ENCODE measurements around the gene XPO5.

XPO5 gene

DNA sequence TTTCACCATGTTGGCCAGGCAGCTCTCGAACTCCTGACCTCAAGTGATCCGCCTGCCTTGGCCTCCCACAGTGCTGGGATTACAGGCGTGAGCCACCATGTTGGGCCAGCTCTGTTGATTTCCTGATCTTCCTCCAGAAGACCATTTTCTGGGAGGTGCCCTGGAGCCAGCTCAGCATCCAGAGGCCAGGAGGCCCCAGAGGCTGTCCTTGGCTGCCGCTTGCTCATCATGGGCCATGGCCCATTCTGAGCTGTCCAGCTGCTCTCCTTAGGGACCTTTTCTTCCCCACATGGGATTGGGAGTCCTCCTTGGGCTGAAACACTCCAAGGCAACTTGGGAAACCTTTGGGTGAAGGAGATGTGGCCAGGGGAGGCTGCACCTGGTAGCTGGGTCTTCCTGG is 81.1 kb downstream of the XPO5 start:
- H3K9ac ChIP-seq (ENCODE audit: low read depth, low read length): no peak overlapping the region

GRCh38 chr6:43494321-43494720 is 81.5 kb downstream of the XPO5 start:
- peaks cover 13% of the 10 kb centered on the region for H3K79me2 ChIP-seq (ENCODE audit: insufficient read depth, low read length)
- ATAC-seq (ENCODE audit: insufficient read depth, low read depth) (no peak), DNase-seq (no peak)
- H4K20me1 ChIP-seq (ENCODE audit: insufficient read depth, low read length): peaks cover 29% of the 10 kb centered on the region
- no peaks in the 10 kb centered on the region for H3K4me1 ChIP-seq (ENCODE audit: insufficient read depth, low read length)
- TF ChIP-seq, protein P1, sequence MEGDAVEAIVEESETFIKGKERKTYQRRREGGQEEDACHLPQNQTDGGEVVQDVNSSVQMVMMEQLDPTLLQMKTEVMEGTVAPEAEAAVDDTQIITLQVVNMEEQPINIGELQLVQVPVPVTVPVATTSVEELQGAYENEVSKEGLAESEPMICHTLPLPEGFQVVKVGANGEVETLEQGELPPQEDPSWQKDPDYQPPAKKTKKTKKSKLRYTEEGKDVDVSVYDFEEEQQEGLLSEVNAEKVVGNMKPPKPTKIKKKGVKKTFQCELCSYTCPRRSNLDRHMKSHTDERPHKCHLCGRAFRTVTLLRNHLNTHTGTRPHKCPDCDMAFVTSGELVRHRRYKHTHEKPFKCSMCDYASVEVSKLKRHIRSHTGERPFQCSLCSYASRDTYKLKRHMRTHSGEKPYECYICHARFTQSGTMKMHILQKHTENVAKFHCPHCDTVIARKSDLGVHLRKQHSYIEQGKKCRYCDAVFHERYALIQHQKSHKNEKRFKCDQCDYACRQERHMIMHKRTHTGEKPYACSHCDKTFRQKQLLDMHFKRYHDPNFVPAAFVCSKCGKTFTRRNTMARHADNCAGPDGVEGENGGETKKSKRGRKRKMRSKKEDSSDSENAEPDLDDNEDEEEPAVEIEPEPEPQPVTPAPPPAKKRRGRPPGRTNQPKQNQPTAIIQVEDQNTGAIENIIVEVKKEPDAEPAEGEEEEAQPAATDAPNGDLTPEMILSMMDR (IDR thresholded peaks at IDR 0.05; ENCODE audit: borderline replicate concordance, extremely low read depth, low read length, poor library complexity, severe bottlenecking): no peak
- no peak for TF ChIP-seq EZH2 (IDR thresholded peaks at IDR 0.05; ENCODE audit: borderline replicate concordance, low read depth, low read length, severe bottlenecking)
- H3K27me3 ChIP-seq (ENCODE audit: insufficient read depth, low read length, poor library complexity): no peaks in the 10 kb centered on the region
- H3K4me2 ChIP-seq (ENCODE audit: insufficient read depth, low read length): no peak overlapping the region
- H3K36me3 ChIP-seq (ENCODE audit: insufficient read depth, low read length): peaks cover 31% of the 10 kb centered on the region
- no peaks in the 10 kb centered on the region for H3K9me3 ChIP-seq (ENCODE audit: insufficient read depth, low read length, severe bottlenecking)
- no peak overlapping the region for H3K27ac ChIP-seq (ENCODE audit: low read length)
- no peak overlapping the region for H3K4me3 ChIP-seq (ENCODE audit: low read depth in 1 of 2, low read length in 2 of 2)
- no peak overlapping the region for H2AFZ ChIP-seq (ENCODE audit: low read depth, low read length)
- H3K9ac ChIP-seq (ENCODE audit: low read depth, low read length): no peak overlapping the region

More for the DNA sequence above, 81.1 kb downstream of the XPO5 start:
- Histone ChIP-seq H3K9me3 (ENCODE audit: insufficient read depth, low read length, severe bottlenecking) (no peaks in the 10 kb centered on the region), H4K20me1 (ENCODE audit: insufficient read depth, low read length) (peaks cover 29% of the 10 kb centered on the region), H2AFZ (ENCODE audit: low read depth, low read length) (no peak overlapping the region), H3K27me3 (ENCODE audit: insufficient read depth, low read length, poor library complexity) (no peaks in the 10 kb centered on the region), H3K4me2 (ENCODE audit: insufficient read depth, low read length) (no peak overlapping the region), H3K36me3 (ENCODE audit: insufficient read depth, low read length) (peaks cover 31% of the 10 kb centered on the region), H3K4me3 (ENCODE audit: low read depth in 1 of 2, low read length in 2 of 2) (no peak overlapping the region), H3K4me1 (ENCODE audit: insufficient read depth, low read length) (no peaks in the 10 kb centered on the region), H3K27ac (ENCODE audit: low read length) (no peak overlapping the region), H3K79me2 (ENCODE audit: insufficient read depth, low read length) (peaks cover 13% of the 10 kb centered on the region)
- ATAC-seq (ENCODE audit: insufficient read depth, low read depth): no peak
- no peak for DNase-seq
- TF ChIP-seq, protein P1 (IDR thresholded peaks at IDR 0.05; ENCODE audit: borderline replicate concordance, extremely low read depth, low read length, poor library complexity, severe bottlenecking): no peak
- TF ChIP-seq EZH2 (IDR thresholded peaks at IDR 0.05; ENCODE audit: borderline replicate concordance, low read depth, low read length, severe bottlenecking): no peak

- Histone ChIP-seq H3K9ac (ENCODE audit: low read depth, low read length) (no peak overlapping the region), H3K9me3 (ENCODE audit: insufficient read depth, low read length, severe bottlenecking) (no peaks in the 10 kb centered on the region), H3K27ac (ENCODE audit: low read length) (no peak overlapping the region), H4K20me1 (ENCODE audit: insufficient read depth, low read length) (peaks cover 29% of the 10 kb centered on the region), H3K4me1 (ENCODE audit: insufficient read depth, low read length) (no peaks in the 10 kb centered on the region), H3K79me2 (ENCODE audit: insufficient read depth, low read length) (peaks cover 15% of the 10 kb centered on the region), H3K27me3 (ENCODE audit: insufficient read depth, low read length, poor library complexity) (no peaks in the 10 kb centered on the region), H3K4me2 (ENCODE audit: insufficient read depth, low read length) (no peak overlapping the region), H3K4me3 (ENCODE audit: low read depth in 1 of 2, low read length in 2 of 2) (no peak overlapping the region), H3K36me3 (ENCODE audit: insufficient read depth, low read length) (peaks cover 27% of the 10 kb centered on the region), H2AFZ (ENCODE audit: low read depth, low read length) (no peak overlapping the region)
- DNase-seq: no peak
- TF ChIP-seq, protein P1 (IDR thresholded peaks at IDR 0.05; ENCODE audit: borderline replicate concordance, extremely low read depth, low read length, poor library complexity, severe bottlenecking): no peak
- TF ChIP-seq EZH2 (IDR thresholded peaks at IDR 0.05; ENCODE audit: borderline replicate concordance, low read depth, low read length, severe bottlenecking): no peak
- no peak for ATAC-seq (ENCODE audit: insufficient read depth, low read depth)
Observed at GRCh38 chr6:43493833-43494232, 82.0 kb downstream of the XPO5 start.

- H2AFZ ChIP-seq (ENCODE audit: low read depth, low read length): no peak overlapping the region
- no peaks in the 10 kb centered on the region for H3K27me3 ChIP-seq (ENCODE audit: insufficient read depth, low read length, poor library complexity)
- H3K4me3 ChIP-seq (ENCODE audit: low read depth in 1 of 2, low read length in 2 of 2): no peak overlapping the region
- DNase-seq: no peak
- peaks cover 29% of the 10 kb centered on the region for H4K20me1 ChIP-seq (ENCODE audit: insufficient read depth, low read length)
- ATAC-seq (ENCODE audit: insufficient read depth, low read depth): no peak
- peaks cover 21% of the 10 kb centered on the region for H3K36me3 ChIP-seq (ENCODE audit: insufficient read depth, low read length)
- peaks cover 17% of the 10 kb centered on the region for H3K79me2 ChIP-seq (ENCODE audit: insufficient read depth, low read length)
- no peak overlapping the region for H3K9ac ChIP-seq (ENCODE audit: low read depth, low read length)
- H3K4me1 ChIP-seq (ENCODE audit: insufficient read depth, low read length): no peaks in the 10 kb centered on the region
- H3K9me3 ChIP-seq (ENCODE audit: insufficient read depth, low read length, severe bottlenecking): no peaks in the 10 kb centered on the region
- TF ChIP-seq, protein P1 (IDR thresholded peaks at IDR 0.05; ENCODE audit: borderline replicate concordance, extremely low read depth, low read length, poor library complexity, severe bottlenecking): no peak
- no peak for TF ChIP-seq EZH2 (IDR thresholded peaks at IDR 0.05; ENCODE audit: borderline replicate concordance, low read depth, low read length, severe bottlenecking)
- H3K4me2 ChIP-seq (ENCODE audit: insufficient read depth, low read length): no peak overlapping the region
- H3K27ac ChIP-seq (ENCODE audit: low read length): no peak overlapping the region
Observed at GRCh38 chr6:43493230-43493629, 82.6 kb downstream of the XPO5 start.
